ENCODE measurements around the gene ANKS1A.

The ANKS1A gene

GRCh38 chr6:35051396-35051795 is 162.3 kb downstream of the ANKS1A start:
- TF ChIP-seq SUZ12 (IDR thresholded peaks at IDR 0.05; ENCODE audit: extremely low read depth, insufficient read depth, insufficient read length) (no peak), YY1 (IDR thresholded peaks at IDR 0.05; ENCODE audit: insufficient read depth, insufficient read length) (no peak), ZNF274 (IDR thresholded peaks at IDR 0.05; ENCODE audit: low read depth, low read length) (no peak)
- H3K27me3 ChIP-seq (ENCODE audit: insufficient read depth, insufficient read length): no peaks in the 10 kb centered on the region
- peaks cover 3% of the 10 kb centered on the region for H3K36me3 ChIP-seq (ENCODE audit: insufficient read depth, insufficient read length, low read length)

GRCh38 chr6:35051997-35052583 is 163.0 kb downstream of the ANKS1A start:
- H3K4me3 ChIP-seq (ENCODE audit: insufficient read length, low read depth): no peak overlapping the region
- H3K4me1 ChIP-seq (ENCODE audit: insufficient read depth, insufficient read length): peaks cover 9% of the 10 kb centered on the region
- no peaks in the 10 kb centered on the region for H3K27me3 ChIP-seq (ENCODE audit: insufficient read depth, insufficient read length)
- H3K36me3 ChIP-seq (ENCODE audit: insufficient read depth, insufficient read length, low read length): peaks cover 3% of the 10 kb centered on the region
- no peaks in the 10 kb centered on the region for H3K9me3 ChIP-seq (ENCODE audit: insufficient read depth, low read length)
- DNase-seq (ENCODE audit: low read depth, low spot score): no peak
- TF ChIP-seq SUZ12 (IDR thresholded peaks at IDR 0.05; ENCODE audit: extremely low read depth, insufficient read depth, insufficient read length) (no peak), ZNF274 (IDR thresholded peaks at IDR 0.05; ENCODE audit: low read depth, low read length) (no peak)
- H3K9ac ChIP-seq (ENCODE audit: insufficient read length, low read depth): no peak overlapping the region

More at GRCh38 chr6:35051396-35051795, 162.3 kb downstream of the ANKS1A start:
- no peak for DNase-seq (ENCODE audit: low read depth, low spot score)
- H3K4me1 ChIP-seq (ENCODE audit: insufficient read depth, insufficient read length): peaks cover 9% of the 10 kb centered on the region
- no peaks in the 10 kb centered on the region for H3K9me3 ChIP-seq (ENCODE audit: insufficient read depth, low read length)
- no peak overlapping the region for H3K4me3 ChIP-seq (ENCODE audit: insufficient read length, low read depth)
- H3K9ac ChIP-seq (ENCODE audit: insufficient read length, low read depth): no peak overlapping the region

GRCh38 chr6:35052694-35053565 is 163.9 kb downstream of the ANKS1A start:
- H3K4me3 ChIP-seq (ENCODE audit: insufficient read length, low read depth): no peak overlapping the region
- H3K9ac ChIP-seq (ENCODE audit: insufficient read length, low read depth): peak overlapping the region; percentile 5
- H3K4me1 ChIP-seq (ENCODE audit: insufficient read depth, insufficient read length): peaks cover 11% of the 10 kb centered on the region
- H3K36me3 ChIP-seq (ENCODE audit: insufficient read depth, insufficient read length, low read length): peaks cover 3% of the 10 kb centered on the region
- no peaks in the 10 kb centered on the region for H3K27me3 ChIP-seq (ENCODE audit: insufficient read depth, insufficient read length)
- no peak for DNase-seq (ENCODE audit: low read depth, low spot score)
- no peak for TF ChIP-seq YY1 (IDR thresholded peaks at IDR 0.05; ENCODE audit: insufficient read depth, insufficient read length)
- TF ChIP-seq SUZ12 (IDR thresholded peaks at IDR 0.05; ENCODE audit: extremely low read depth, insufficient read depth, insufficient read length): no peak
- TF ChIP-seq ZNF274 (IDR thresholded peaks at IDR 0.05; ENCODE audit: low read depth, low read length): no peak
- H3K9me3 ChIP-seq (ENCODE audit: insufficient read depth, low read length): no peaks in the 10 kb centered on the region

DNA sequence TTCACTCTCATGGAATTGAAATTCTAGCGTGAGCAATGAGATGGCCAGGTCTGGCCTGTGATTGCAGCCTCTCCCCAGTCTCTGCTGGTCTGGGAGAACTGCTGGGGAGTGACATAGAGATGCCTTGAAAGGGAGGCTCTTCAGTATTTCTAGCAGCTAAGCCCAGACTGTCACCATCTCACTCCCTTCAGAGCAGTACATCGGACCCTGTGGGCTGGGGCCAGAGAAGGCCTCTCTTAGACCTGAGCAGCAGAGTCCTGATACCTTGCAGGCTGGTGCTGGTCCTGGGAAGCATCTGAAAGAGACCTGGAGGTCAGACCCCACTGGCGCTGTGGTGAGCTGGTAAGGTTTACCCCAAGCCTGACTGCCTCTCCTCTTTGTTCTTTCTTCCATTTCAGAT is 164.6 kb downstream of the ANKS1A start:
- Histone ChIP-seq H3K4me3 (ENCODE audit: insufficient read length, low read depth) (no peak overlapping the region), H3K4me1 (ENCODE audit: insufficient read depth, insufficient read length) (peaks cover 13% of the 10 kb centered on the region), H3K36me3 (ENCODE audit: insufficient read depth, insufficient read length, low read length) (peaks cover 6% of the 10 kb centered on the region), H3K9ac (ENCODE audit: insufficient read length, low read depth) (no peak overlapping the region), H3K27me3 (ENCODE audit: insufficient read depth, insufficient read length) (no peaks in the 10 kb centered on the region), H3K9me3 (ENCODE audit: insufficient read depth, low read length) (no peaks in the 10 kb centered on the region)
- no peak for DNase-seq (ENCODE audit: low read depth, low spot score)
- TF ChIP-seq YY1 (IDR thresholded peaks at IDR 0.05; ENCODE audit: insufficient read depth, insufficient read length) (no peak), SUZ12 (IDR thresholded peaks at IDR 0.05; ENCODE audit: extremely low read depth, insufficient read depth, insufficient read length) (no peak), ZNF274 (IDR thresholded peaks at IDR 0.05; ENCODE audit: low read depth, low read length) (no peak)

DNA sequence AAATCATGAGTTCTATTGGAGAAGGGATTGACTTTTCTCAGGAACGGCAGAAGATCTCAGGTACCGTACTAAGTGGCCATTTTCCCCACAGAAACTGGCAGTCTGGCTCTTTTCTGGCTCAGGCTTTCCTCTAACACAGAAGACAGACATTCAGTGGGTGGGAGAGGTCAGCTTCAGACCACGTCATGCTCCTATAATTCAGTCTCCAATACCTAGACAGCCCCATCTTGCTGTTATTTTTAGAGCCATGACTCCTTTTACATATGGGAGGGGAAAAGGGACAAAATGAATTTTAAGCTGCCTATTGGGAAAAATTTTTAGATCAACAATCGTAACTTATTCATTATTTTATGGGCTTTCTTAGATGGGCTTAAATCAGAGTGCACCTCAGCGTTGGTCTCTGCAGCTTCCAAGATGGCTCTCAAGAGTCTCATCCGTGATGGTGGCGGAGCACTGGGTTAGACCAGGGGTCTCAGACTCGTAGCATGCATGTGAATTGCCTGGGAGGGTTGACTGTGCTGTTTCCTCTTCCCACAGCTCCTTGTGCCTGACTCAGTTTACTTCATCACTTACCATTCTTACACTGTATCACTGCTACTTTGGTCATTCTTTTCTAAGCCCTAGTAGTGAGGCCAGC is 165.2 kb downstream of the ANKS1A start:
- H3K4me1 ChIP-seq (ENCODE audit: insufficient read depth, insufficient read length): peaks cover 11% of the 10 kb centered on the region
- TF ChIP-seq YY1 (IDR thresholded peaks at IDR 0.05; ENCODE audit: insufficient read depth, insufficient read length): no peak
- no peak for TF ChIP-seq ZNF274 (IDR thresholded peaks at IDR 0.05; ENCODE audit: low read depth, low read length)
- TF ChIP-seq SUZ12 (IDR thresholded peaks at IDR 0.05; ENCODE audit: extremely low read depth, insufficient read depth, insufficient read length): no peak
- H3K9me3 ChIP-seq (ENCODE audit: insufficient read depth, low read length): no peaks in the 10 kb centered on the region
- no peak overlapping the region for H3K9ac ChIP-seq (ENCODE audit: insufficient read length, low read depth)
- peaks cover 11% of the 10 kb centered on the region for H3K36me3 ChIP-seq (ENCODE audit: insufficient read depth, insufficient read length, low read length)
- no peak for DNase-seq (ENCODE audit: low read depth, low spot score)
- H3K4me3 ChIP-seq (ENCODE audit: insufficient read length, low read depth): no peak overlapping the region
- no peaks in the 10 kb centered on the region for H3K27me3 ChIP-seq (ENCODE audit: insufficient read depth, insufficient read length)

DNA sequence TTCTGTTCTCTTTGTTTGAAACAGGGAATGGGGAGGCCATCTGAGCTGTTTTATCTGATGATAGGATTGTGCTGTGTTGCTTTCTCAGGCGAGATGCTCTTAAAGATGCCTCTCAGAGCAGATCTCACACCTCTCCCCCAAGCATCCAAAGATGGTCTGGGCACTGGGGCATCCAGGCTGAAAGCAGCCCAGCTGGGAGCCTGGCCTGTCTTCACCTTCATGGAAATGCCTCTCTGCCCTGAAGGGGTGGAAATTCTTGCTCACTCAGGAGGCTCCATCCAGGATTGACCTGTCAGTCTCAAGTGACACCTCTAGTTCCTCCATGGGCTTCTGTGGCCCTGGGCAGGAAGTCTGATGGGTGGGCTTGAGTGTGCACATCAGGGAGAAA is 165.7 kb downstream of the ANKS1A start:
- TF ChIP-seq YY1 (IDR thresholded peaks at IDR 0.05; ENCODE audit: insufficient read depth, insufficient read length) (no peak), SUZ12 (IDR thresholded peaks at IDR 0.05; ENCODE audit: extremely low read depth, insufficient read depth, insufficient read length) (no peak), ZNF274 (IDR thresholded peaks at IDR 0.05; ENCODE audit: low read depth, low read length) (no peak)
- Histone ChIP-seq H3K9ac (ENCODE audit: insufficient read length, low read depth) (no peak overlapping the region), H3K27me3 (ENCODE audit: insufficient read depth, insufficient read length) (no peaks in the 10 kb centered on the region)

DNA sequence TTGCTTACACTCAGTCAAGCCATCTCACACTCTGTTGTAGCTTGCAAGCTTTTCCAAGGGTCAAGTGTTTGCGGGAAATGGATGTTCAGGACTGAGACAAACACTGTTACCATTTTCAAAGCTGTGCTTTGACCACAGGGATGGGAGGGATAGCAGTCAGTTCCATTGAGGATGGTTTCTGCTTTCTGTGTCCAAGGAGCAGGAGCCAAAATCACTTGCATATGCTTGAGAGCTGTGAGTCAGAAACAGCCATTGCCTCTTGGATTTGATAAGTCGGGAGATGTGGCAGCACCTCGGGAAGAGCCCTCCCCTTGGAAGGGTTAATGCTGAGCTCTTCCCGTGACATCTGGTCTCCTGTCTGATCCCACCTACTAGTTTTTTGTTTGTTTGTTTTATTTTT is 166.8 kb downstream of the ANKS1A start:
- Histone ChIP-seq H3K4me3 (ENCODE audit: insufficient read length, low read depth) (no peak overlapping the region), H3K27me3 (ENCODE audit: insufficient read depth, insufficient read length) (no peaks in the 10 kb centered on the region), H3K4me1 (ENCODE audit: insufficient read depth, insufficient read length) (peaks cover 13% of the 10 kb centered on the region), H3K9ac (ENCODE audit: insufficient read length, low read depth) (no peak overlapping the region), H3K9me3 (ENCODE audit: insufficient read depth, low read length) (no peaks in the 10 kb centered on the region), H3K36me3 (ENCODE audit: insufficient read depth, insufficient read length, low read length) (peaks cover 25% of the 10 kb centered on the region)
- TF ChIP-seq ZNF274 (IDR thresholded peaks at IDR 0.05; ENCODE audit: low read depth, low read length) (no peak), SUZ12 (IDR thresholded peaks at IDR 0.05; ENCODE audit: extremely low read depth, insufficient read depth, insufficient read length) (no peak)
- DNase-seq (ENCODE audit: low read depth, low spot score): no peak

More for the DNA sequence above, 165.7 kb downstream of the ANKS1A start:
- peaks cover 12% of the 10 kb centered on the region for H3K4me1 ChIP-seq (ENCODE audit: insufficient read depth, insufficient read length)
- no peaks in the 10 kb centered on the region for H3K9me3 ChIP-seq (ENCODE audit: insufficient read depth, low read length)
- H3K4me3 ChIP-seq (ENCODE audit: insufficient read length, low read depth): no peak overlapping the region
- peaks cover 16% of the 10 kb centered on the region for H3K36me3 ChIP-seq (ENCODE audit: insufficient read depth, insufficient read length, low read length)
- DNase-seq (ENCODE audit: low read depth, low spot score): no peak
